ENCODE measurements around the gene CETN1. TPM values are rescaled to one million over a fixed set of nuclear protein-coding genes. Genes with fewer than 3 reads are reported as not detected.

Gene CETN1
- total RNA-seq, 2 donors from 2014 or later = not detected

DNA sequence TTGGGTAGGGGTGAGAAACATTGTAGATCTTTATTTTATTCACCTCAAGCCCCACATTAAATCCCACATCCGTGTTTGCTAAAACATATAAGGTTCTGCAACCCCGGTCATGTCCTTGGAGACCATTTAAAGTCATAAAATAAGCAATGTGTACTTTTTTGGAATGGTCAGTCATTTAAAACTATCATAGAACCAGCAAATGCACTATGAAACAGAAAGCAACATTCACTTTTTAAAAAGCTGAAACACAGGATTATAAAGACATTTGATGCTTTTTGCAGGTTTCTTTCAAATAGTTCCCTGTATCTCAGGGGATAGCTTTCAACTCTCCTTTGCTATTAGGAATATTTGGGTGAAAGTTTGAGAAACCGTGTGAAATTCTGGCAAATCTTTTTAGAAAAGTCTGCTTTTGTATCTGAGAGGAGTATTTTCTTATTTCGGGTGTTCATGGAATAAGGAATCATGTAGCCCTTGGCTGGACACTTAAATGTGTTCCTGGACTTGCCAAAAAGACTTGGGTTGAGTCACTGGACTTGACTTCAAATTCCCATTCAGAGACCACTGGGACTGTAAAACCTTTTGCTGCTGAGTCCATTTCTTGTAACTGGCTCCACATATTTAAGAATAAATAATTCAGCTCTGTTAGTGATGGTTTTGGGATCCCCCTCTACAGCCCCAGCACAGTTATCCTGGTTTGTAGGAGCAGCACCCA, 5.9 kb upstream of the CETN1 start:
- intact Hi-C loops (cut with DNase I) = no loop called here
- ATAC-seq (peak; percentile 42 to 57), DNase-seq (no peak)

DNA sequence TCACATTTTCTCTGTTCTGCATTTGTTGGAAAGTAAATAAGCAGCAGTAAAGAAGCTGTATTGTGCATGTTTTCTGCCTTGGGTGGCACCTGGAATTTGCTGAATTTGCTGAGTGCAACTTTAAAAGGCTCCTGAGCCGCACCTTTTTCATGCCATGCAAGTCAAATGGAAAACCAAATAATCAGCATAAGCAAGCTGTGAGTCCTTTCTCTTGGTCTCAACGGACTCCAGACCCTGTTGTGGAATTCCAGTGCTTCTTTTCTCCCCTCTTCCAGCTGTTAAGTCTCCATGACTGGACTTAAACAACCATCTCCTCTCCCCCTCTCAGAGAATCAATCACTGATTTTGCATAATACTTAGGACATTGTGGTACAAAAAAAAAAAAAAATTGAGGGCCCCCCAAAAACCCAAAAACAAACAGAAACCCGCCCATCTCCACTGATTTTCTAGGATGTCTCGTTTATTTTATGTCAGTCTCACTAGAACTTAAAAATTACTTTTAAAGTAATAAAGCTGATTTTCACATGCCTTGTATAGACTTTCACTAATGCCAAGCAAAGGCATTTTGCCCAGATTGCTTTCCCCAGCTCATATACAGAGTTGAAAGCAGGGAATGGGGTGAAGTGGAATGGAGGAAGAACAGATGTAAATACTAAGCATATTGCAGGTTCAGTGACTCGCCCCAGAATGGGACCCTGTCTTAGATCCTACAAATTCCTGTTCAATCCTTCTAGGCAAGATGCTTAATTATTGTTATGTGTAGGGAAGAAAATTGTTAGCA, 5.1 kb upstream of the CETN1 start:
- DNase-seq (no peak), ATAC-seq (no peak)
- intact Hi-C loops (cut with DNase I) = no loop called here

DNA sequence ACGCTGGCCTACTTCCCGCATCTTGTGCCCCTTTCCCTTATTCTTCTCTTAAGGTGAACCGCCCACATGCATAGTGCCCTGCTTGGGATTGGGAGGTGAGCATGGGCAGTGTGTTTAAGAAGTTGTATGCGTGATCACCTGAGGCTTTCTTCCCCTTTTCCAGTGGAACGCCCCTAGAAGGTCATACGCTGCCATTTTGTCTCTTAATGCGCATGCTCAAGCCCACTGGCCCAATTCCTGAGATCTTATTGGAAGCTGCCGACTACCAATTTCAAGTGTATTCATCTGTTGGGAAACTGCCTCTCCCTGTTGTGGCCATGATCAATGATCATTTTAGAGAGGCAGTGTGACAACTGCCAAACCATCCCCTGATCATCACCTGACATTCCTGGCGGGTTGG, 3.3 kb upstream of the CETN1 start:
- DNase-seq (no peak), ATAC-seq (no peak)
- intact Hi-C loops (cut with DNase I) = no loop called here

DNA sequence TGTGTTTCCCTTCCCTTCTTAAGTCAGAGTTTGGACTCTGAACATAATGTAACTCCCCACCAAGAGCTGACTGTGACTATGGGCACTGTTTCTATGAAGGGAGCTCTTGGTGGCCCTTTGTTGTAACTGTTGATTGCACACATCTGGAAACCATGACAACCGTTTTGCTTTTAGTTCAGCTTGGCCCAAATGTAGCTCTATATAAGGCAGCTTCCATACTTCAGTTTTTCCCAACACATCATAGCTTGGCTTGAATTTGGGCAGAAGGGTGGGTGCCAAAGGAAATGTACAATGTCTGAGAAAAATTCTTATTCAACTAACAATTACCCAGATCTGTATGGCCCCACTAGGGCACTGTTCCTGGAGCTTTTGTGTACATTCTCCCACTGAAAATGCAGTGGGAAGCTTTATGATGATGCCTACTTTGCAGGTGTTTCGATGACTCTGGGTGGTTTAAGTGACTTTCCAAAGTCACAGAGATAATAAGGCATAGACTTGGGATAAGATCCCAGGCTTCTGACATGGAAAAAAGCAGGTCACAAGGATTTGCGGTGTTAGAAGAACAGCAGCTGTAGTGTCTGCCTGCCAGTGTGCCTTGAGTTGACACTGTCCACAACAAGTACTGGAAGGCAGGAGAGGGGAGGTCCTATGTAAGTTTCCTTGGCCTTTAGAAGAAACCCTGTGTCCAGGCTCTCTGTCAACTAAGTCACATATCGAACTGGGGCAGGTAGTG, 2.4 kb upstream of the CETN1 start:
- ATAC-seq = no peak
- no peak for DNase-seq
- intact Hi-C loops (cut with DNase I) = no loop called here

DNA sequence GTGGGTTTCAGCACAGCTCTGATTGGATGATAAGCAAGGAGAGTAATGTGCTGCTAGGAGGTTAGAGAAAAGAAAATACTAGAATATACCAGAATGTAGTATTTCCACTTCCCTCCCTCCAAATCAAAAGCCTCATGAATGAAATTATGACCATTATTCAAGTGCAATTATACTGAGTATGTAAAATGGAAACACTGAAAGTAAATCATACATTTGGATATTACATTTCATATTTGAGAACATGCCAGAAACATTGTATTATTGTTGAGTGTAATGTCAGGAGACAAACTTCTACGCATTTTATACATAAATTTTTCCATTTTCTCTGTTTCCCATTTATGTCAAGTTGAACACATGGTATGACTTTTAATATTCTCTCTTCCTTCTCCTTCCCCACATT, 942 bp upstream of the CETN1 start:
- DNase-seq = no peak
- intact Hi-C loops (cut with DNase I) = no loop called here

DNA sequence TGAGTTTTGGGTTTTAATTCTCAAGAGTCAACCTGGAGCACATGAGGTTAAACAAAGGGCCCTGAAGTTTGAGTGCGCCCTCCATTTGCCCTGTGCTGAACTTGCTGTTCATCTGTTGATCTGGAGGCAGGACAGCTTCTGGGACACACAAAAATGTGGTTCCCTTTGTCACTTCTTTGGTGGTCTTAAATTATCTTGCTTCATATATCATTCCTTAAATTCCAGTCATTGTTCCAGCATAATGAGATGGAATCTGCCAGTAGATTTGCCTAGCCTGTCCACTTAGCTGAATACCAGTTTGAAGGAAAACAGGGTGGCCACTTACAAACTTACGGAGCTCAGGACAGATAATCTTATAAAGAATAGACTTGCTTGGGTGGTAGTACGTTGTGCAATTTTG, 916 bp downstream of the CETN1 start:
- no peak for ATAC-seq
- no peak for DNase-seq
- intact Hi-C loops (cut with DNase I) = no loop called here

More for the DNA sequence above, 942 bp upstream of the CETN1 start:
- no peak for ATAC-seq

DNA sequence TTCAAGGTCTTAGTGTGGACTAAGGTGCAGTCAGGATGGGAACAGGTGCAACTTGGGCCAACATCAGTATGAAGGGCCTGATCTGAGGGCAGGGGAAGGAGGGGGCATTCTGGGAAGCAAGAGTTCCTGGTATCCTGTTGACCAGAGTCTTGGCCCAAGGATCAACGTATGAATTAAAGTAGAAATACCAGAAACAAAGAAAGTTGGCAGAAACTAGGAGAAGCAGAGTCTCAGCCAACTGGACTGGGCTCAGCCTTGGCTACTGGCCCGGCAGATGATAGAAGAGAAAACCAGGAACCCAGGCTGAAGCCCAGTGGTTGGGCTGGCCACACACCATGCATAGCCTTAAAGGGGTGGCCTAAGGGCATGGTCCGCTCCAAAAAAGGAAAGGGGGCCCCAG, 2.3 kb downstream of the CETN1 start:
- ATAC-seq = peak; percentile 47
- intact Hi-C loops (cut with DNase I) = no loop called here
- no peak for DNase-seq

DNA sequence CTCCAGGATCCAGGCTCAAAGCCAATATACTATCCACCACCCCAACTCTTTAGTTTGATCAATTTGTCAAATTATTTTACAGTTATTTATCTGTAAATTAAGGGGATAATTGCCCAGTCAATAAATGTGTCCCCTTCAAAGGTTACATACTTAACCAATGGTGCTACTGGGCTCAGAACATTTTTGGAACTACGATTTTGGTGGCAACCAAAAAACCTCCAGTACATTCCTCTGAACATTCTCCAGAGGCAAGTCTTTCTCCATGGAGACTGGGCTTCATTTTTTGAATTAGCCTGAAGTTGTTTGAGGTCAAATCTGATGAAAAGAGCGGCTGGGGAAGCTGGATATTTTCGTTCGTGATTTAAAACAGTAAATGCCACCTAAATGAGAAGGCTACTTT, 14.9 kb downstream of the CETN1 start:
- intact Hi-C loops (cut with DNase I) = no loop called here
- DNase-seq (no peak), ATAC-seq (no peak)

DNA sequence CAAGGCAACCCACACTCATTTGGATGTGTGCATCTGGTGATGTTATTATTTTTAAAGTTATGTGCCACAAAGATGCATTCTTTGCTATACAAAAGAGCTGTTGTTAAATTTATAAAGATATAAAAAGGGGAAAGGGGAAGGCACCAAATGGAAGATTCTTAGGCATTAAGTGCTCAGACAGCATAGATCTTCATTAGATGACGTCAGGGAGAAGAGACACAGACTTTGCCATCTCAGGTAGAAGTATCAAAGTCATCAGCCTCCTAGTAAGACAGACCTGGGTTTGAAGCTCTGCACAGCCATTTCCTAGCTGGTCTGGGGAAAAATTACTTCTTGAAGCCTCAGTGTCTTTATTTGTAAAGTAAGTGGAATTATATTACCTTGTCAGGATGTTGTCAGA, 15.4 kb downstream of the CETN1 start:
- intact Hi-C loops (cut with DNase I) = no loop called here
- no peak for ATAC-seq

DNA sequence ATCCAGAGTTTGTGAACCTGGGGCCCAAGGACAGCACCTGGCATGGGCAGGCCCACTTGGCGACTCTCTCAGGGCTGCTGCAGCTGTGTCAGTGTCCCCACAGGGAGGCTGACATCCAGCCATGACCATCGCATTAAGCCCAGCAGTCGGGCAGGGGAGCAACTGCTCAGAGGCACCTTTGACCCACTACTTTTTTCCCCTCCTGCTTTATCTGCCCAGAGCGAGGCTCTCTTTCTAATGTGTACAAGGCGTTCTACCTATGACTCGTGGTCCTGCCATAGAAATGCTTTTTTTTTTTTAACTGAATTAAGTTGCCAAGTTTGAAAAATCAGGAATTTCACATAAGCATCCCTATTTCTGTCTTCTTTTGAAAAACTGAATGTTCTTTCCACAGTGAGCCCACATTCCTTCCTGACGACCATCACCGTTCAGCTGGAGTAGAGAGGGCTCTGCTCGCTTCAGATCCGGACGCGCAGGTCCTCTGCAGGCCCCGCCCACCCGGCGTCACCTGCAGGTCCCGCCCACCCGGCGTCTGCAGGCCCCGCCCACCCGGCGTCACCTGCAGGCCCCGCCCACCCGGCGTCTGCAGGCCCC, 16.2 kb downstream of the CETN1 start:
- ATAC-seq (peak; percentile 23 to 75), DNase-seq (no peak)
- intact Hi-C loops (cut with DNase I) = no loop called here

More for the DNA sequence above, 15.4 kb downstream of the CETN1 start:
- DNase-seq = no peak

DNA sequence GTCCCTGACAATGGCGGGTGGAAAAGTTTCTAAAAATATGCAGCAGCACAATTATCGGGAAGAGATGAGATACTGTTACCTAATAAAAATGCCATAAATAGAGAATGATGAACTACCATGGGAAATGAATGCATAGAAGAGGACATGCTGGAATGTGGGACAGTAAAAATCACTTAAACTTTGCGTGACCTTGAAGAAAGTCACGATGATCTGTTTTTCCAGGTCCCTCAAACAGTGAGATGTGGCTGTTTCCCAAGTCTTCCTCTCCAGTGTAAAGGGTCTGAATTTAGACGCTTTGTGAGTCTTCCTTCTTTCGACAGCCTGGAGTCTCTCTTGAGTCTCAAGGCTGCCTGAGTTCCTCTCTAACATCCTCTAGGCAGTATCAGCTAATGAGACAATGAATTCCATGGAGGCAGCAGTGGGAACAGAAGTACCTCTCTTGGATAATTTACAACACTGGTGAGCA, 18.0 kb downstream of the CETN1 start:
- ATAC-seq (no peak), DNase-seq (no peak)
- intact Hi-C loops (cut with DNase I) = no loop called here

DNA sequence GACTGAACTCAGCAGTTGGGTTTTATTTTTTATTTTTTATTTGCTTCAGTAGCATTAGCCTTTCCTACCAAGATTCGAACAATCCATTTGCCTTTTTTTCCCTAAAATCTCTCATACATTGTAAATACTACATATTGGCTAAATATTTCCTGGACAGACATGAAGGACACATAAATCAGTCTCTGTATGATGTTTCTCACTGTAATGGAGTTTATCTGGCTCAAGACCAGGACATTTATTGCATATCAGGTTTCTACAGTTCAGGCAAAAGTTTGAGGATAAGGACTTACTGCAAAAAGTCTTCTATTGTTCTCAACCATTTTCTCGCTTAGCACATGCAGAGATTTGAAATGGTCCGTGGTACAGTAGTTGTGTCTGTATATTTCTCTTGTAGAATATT, 19.9 kb downstream of the CETN1 start:
- ATAC-seq = no peak
- intact Hi-C loops (cut with DNase I) = no loop called here

DNA sequence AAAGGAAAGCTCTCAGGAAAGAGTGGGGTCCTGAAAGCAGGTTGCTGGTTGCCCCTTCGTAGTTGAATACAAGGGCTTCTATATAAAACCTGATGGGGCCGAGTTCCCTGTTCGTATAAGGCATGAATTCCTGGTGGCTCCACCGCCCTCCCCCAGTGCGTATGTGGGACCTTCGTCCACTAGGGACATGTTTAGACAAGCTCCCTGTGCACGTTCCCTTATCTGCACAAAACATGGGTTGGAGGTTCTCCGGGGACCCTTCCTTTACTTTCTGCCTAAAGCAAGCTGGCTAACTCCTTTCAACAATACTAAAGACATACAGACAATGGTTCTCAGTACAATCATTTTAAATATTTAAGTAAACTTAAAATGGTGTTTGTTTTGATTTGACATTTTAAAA, 24.6 kb downstream of the CETN1 start:
- intact Hi-C loops (cut with DNase I) = no loop called here
- DNase-seq (no peak), ATAC-seq (no peak)

More for the DNA sequence above, 19.9 kb downstream of the CETN1 start:
- no peak for DNase-seq

DNA sequence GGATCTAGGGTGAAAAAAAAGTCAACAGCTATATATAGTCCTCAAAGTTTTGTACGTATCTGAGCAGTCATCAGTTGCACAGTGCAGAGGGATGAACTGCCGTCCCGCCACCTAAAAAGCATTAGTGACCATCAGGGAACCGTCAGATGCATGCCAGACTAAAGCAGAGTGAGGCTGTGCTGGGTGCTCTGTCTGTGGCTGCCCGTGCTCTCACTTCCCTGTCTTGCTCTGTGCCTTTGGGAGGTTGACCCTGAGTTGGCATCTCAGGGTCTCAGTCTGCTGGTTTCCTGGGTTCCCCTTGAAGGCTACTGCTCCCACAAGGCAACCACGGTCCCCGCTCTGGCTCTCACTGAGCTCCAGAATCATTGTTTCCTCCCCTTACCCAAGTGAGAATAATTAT, 27.8 kb downstream of the CETN1 start:
- intact Hi-C loops (cut with DNase I) = no loop called here
- DNase-seq = no peak
- ATAC-seq = no peak

DNA sequence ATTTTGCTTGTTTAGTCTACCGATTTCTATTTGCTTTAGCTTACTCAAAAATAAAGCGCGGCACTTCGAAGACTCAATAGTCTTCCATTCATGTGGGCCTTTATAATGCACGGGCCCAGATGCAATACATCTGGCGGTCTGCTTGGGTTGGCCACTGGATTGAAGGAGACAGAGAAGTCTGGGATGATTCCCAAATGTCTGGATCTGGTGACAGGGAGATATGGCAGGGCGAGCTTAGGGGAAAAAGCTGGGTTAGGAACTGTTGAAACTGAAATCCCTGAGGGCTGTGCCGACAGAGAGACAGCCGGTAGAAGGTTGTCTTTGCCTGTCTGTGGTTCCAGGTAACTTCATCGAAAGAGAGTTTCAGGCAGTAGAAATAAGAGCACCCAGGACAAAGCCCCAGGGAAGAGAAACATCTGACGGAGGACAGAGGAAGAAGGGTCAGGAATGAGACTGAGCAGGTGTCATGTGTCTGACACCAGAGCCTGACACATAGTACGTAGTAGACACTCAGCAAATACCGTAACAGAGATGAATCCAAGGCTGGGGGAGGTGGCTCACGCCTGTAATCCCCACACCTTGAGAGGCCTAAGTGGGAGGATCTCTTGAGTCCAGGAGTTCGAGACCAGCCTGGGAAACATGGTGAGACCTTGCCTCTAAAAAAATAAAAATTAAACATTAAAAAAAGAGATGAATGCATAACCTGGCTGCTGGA, 30.2 kb downstream of the CETN1 start:
- ATAC-seq = peak; percentile 50 to 87
- intact Hi-C loops (cut with DNase I) = no loop called here
- DNase-seq = no peak

DNA sequence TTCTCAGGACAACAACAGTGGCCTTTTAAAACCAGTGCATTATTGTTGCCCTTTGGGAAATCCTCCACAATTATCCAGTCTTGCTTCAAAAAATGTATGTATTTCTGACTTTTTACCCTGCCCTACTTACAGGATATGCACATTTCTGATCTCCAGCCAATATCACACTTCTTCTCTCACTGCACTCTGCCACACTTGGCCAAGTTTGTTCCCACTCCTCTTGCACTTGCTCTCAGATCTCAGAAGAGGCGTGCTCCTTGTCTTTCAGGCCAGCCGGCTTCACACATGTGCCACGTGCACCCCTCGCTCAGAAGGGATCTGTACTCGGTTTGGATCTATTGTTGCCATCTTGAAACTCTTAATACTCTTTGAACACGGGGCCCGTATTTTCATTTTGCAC, 32.0 kb downstream of the CETN1 start:
- intact Hi-C loops (cut with DNase I) = no loop called here
- DNase-seq (no peak), ATAC-seq (no peak)

DNA sequence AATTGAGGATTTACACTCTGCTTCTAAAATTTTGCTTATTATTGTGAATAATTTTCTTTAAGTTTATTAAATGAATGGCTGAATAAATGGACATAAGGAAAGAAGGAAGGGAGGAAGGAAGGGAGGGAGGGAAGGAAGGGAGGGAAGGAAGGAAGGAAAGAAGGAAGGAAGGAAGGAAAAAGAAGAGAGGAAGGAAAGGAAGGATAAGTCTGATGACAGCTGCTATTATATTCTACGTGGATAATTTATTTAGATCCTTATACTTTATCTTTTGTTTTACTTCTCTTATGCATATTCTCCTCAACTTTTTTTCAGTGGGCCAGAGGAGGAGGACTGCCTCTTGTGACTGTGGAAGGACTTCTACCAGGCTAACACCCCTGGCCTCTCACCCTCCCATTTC, 34.0 kb downstream of the CETN1 start:
- intact Hi-C loops (cut with DNase I) = no loop called here
- DNase-seq (no peak), ATAC-seq (no peak)

DNA sequence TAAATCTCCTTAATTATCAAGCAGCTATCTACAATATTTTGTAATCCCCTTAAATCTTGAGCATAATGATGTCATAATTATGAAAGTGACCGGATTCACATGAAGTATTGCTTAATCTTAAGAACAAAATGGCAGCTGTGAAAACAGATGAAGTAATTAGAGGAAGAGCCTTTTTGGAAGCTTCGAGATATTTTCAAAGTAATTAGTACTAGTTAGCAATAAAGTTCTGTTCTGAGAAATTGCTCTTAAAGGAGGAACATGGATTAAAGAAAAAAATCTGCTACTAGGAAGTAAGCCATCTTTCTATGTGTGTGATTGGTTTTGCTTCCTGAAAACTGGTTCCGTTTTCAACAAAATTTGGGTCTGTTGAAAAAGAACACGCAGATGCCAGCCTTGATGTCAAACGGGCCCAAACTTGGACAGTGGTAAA, 34.9 kb downstream of the CETN1 start:
- intact Hi-C loops (cut with DNase I) = loop anchor here in 1 of 2 donors (5.0 kb wide), 1 partner anchor 328 kb away; no protein-coding TSS in a partner anchor
- peak in 1 of 2 donors; percentile 21 for ATAC-seq
- DNase-seq = no peak

DNA sequence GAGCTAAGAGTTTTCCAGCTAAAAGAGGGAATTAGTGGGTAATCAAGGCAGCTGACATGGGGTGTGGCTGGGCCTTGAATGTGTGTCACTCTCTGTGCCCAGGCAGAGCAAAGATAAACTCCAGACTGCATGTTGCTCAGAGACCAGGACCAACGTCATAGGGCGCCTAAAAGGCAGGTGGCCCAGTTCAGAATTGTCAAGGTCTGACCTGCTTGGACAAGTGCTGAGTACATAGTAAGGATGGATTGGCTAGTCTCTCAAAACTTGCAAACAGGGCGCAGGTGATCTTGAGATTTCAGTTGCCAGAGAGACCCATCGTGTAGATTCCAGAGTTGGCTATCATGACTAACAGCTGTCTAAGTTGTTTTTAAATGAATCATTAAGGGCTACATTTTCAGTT, 35.6 kb downstream of the CETN1 start:
- ATAC-seq (peak in 1 of 2 donors; percentile 48), DNase-seq (no peak)
- intact Hi-C loops (cut with DNase I) = loop anchor here (1.0 to 5.0 kb wide), 2 partner anchors 328 to 329 kb away; no protein-coding TSS in a partner anchor
